SW480 (cell line): ENCODE measurements around the gene DYRK3.

Source experiments
- DNase-seq: peaks from one replicate; pipeline ENCODE4 v3.0.0-alpha.2; 2016; ENCODE audit warnings: low spot score

DYRK3 gene

DNA sequence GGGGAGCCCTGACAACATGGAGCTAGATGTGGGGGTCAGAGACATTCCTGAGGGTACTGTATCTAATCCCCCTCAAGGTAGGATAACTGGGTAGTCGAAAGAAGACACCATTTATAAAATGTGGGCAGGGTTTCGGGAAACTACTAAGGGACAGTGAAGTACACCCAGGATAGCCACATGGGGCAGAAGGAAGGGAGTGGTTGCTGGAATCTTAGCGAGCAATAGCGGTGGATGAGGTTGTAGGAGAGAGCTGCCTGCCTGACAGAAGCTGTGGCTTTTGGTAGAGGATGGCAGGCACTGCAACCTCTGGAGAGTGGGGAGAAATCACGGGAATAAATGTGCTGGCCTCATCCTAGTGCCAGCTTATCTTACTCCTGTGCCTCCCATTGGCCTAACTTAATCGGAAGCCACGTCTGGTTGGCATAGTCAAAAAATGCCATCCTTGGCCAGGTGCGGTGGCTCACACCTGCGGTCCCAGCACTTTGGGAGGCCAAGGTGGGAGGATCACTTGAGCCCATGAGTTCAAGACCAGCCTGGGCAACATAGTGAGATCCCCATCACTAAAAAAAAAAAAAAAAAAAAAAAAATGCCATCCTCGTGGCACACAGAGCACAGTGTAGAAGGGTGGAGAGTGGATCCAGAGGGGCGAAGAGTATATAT is 26.0 kb downstream of the DYRK3 start:
- DNase-seq, result no peak

DNA sequence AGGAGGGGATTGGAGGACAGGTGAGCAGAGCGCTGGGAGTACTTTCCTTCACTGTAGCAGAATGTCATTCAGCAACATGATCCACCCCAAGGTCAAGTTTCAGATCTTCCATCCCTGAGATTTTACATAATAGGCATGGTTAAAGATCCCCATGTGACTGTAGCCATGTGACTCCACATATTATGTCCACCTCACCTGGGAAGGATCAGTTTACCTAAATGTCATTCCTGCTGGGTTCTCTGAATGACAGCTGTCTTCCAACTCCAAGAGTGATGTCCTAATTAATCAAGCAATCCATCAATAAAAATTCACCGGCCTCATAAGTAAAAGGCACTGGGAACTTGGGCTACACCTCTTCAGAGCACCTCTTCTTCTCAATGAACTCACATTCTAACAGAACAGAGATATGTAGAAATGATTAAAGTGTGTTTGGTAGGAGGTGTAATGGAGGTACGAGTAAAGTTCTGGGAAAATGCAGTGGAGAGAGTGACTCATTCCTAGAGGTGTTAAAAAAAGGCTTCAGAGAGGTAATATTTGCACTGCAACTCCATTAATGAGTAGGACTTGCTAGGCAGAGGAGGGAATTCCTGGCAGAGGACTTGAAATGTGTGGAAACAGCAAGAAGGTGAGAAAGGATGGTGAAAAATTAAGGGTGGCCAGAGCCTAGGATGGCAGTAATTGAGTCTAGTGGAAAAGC is 27.2 kb downstream of the DYRK3 start:
- DNase-seq, result no peak

GRCh38 chr1:206663362-206663761 is 28.0 kb downstream of the DYRK3 start:
- no peak for DNase-seq

DNA sequence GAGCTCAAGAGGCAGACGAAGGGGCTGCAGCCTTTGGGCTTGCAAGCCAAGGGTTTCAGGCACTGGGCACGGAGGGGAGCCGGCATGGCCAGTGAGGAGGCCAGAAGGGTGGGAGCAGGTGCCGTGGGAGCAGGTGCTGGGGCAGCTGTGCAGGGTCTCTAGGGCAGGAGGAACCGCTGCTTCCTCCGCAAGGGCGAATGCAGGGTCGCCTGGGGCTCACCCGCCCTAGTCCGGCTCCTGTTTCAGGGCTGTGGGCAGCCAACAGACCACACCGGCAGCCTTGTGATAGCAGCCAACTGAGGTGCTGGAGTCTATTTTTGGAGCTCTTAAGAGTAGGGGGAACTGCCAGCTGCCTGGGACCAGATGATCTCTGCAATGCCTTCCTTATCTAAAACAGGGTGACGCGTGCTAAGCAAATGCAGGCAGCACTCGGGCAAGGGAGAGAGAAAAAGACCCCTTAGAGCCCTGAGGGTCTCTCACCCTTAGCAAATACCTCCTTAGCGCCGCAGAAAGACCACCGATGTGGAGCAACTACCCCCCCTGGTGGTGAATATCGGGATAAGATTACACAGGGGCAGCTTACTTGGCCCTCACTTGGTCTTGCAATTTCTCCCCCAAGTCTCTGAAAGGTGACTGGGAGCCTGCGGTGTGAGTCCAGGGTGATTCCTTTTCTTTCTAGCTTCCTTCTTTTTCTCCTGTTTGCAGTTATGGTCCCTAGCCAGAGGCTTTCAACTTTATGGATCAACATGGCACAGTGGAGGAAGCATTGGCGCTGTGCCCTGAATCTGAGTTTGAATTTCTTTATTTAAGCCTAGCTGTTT is 28.7 kb downstream of the DYRK3 start:
- DNase-seq, result peak; percentile 33

DNA sequence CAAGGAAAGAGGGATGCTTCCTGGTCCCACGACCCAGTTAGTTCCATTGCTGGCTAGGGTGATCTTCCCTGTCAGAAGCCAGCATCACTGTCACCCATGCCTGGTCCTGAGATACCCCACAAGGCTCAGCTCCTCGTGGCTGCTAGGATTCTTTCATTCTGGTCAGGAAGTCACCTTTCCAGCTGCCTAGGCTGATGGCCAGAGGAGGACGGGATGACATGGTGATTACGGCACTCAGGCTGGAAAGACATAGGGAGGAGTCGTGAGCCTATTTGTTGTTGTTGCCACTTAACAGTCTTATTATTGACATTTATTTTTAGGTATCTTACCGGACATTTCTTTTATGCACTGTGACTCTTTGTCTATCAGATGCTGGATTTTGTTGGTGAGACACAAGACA is 29.4 kb downstream of the DYRK3 start:
- DNase-seq, result no peak

GRCh38 chr1:206666031-206666561 is 30.8 kb downstream of the DYRK3 start:
- DNase-seq, result no peak

DNA sequence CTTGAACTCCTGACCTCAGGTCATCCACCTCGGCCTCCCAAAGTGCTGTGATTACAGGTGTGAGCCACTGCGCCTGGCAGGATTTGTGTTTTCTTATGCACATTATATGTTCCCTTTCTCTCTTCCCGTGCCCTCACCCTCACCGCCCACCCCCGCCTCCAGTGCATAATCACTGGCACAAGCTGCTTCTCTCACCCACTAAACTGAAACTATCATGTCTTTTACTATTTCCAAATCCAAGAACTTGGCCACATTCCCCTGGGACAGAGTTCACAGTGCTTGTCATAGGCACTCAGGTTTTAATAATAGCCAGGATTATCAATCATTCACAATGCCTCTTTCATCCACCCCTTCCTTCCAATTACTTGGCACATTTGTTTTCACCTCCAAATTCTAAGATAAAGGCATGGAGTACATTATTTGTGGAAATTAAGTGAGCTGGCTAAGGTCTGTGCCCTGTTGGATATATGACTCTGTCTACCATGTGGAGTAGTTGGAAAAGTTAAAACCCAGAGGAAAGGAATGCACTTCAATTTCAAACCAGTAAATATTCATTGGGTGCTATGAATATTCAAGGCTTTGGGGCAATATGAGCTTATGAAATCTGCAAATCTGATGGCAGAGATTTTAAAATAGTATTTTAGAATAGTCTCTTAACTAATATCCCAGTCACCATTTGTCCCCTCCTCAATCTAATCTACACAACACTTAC is 31.8 kb downstream of the DYRK3 start:
- no peak for DNase-seq

DNA sequence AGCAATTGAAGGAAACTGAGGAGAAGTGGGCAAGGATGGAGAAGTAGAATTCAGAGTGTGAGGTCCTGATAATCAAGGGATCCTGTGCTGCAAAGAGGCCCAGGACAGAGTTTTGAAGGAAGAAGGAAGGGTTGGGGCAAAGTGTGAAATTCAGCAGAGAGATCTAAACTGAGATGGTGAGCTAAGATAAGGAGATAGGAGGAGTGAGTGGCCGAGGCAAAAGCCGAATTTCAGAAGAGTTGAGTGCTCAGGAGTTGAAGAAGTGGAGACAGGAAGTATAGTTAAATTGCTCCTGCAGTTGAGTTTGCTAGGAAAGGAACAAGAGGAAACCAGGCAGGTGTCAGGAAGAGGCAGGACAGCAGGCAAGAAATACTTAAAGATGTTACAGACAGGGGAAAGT is 33.0 kb downstream of the DYRK3 start:
- DNase-seq, result no peak

DNA sequence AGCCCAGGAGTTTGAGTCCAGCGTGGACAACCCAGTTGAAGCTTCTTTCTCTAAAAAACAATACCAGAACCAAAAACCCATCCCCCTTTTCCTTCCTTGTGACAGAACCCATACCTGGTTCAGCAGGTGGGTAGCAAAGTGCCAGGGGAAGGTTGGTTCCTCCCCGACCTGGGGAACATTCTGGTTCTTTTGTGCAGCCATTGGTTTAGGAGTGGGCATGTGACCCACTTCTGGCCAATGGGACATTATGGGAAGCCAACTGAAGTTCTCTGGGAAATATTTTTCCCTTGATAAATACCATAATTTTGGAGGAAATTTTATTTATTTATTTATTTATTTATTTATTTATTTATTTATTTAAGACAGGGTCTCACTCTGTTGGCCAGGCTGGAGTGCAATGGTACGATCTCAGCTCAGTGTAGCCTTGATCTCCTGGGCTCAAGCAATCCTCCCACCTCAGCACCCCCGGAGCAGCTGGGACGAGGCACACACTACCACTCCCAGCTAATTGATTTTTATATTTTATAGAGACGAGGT is 33.6 kb downstream of the DYRK3 start:
- DNase-seq, result no peak

DNA sequence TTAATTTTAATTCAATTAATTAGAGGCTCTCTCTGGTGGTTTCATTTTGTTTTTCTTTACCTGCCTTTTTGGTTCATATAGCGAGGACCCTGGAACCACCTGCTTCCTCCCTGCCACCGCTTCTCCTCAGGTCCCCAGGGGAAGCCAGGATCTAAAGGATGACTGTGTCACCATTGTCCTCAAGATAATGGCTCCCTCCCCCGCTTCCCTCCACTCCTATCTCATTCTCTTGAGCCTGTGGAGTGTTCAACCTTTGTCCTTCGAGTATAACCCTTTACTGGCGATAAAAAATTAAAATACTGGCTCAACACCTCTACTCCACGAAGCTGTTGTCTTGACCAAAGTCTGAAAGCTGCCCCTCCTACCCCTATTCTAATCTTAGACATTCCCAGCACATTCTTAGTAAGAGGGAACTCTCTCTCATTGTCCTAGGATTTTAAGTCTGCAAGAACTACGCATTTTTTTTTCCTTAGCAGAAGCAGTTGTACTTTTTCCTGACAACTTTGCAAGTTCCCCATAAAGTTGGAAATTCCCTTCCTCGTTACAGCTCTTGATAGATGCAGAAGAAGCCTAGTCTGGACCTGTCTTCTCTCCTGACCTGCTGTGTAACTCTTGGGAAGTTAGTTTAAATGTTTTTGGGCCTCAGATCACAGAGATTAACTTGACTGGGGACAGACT is 36.8 kb downstream of the DYRK3 start:
- DNase-seq, result no peak

DNA sequence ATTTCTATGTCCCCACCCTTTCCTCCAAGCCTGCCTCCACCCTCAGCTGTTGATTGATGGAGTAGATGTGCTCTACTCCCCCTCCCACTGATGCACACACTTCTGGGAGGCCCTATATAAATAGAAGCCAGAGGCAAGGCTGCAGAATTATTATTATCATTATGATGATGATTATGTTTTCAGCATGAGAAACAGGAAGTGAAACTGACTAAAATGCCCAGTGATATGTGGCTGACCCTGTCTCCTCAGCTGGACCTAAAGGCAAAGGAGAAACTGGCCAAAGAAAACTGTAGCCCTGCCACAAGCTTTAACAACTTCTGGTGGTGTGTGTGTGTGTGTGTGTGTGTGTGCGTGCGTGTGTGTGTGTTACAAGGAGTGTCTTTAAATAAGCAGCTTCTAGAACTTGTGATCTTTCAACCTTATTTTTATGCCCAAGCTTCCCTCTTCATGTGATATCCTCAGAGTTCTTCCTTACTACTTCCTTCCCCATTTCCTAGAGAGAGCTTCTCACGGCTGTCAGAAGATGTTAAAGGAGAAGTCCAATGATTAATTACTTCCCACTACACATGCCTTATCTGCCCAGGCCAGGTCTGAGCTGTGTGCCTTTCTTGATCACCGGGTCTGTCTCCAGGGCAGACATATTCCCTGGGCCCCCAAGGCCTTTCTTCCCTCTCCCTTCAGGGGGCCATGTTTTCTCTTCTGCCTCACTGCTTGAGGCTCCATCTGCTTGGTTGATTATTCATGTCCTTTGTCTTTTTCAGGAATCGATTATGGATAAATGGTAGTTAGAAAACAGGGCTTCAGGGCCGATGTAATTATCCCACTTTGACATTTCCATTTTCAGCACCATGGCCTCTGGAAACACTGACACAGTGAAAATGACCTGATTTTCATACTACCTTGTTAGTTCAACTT is 37.8 kb downstream of the DYRK3 start:
- DNase-seq, result no peak

- no peak for DNase-seq
These were observed 38.9 kb downstream of the DYRK3 start for GRCh38 chr1:206674236-206674635.

DNA sequence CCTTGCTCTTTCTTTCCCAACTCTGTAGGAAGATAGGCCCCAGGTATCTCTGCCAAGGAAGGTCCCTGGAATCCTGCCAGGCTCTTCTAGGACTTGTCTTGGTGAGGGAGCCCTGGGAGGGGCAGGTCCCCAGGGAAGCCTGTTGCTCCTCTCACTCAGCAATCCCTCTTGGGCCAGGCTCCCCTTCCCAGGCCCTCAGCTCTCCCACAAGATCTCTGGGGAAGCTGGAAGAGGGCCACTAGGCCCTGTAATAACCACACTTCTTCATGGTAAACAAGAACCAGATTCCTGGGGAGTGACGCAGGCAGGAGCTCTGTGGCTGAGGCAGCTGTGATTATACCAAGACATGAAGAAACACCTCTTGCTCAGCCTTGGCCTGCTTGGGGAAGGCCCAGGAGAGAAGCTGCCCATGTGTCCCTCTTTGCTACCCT is 39.4 kb downstream of the DYRK3 start:
- DNase-seq, result no peak

DNA sequence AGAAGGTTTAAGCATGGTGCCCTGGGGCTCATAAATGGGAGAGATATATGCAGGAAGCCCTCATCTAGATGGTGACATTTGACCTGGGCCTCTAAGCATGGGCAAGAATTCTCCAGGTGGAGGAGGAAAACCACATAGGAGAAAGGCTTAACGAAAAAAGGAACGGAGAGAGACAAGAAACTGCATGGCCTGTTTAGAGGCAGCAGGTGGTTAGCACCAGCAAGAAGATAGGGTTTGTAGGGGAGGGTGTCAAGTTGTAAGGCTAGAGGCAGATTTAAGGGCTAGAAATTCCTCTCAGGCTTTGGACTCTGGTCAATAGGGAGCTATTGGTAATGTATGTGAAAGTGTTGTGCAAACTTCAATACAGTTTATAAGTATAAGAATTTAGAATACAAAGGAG is 41.2 kb downstream of the DYRK3 start:
- no peak for DNase-seq

GRCh38 chr1:206678490-206678889 is 43.2 kb downstream of the DYRK3 start:
- no peak for DNase-seq

DNA sequence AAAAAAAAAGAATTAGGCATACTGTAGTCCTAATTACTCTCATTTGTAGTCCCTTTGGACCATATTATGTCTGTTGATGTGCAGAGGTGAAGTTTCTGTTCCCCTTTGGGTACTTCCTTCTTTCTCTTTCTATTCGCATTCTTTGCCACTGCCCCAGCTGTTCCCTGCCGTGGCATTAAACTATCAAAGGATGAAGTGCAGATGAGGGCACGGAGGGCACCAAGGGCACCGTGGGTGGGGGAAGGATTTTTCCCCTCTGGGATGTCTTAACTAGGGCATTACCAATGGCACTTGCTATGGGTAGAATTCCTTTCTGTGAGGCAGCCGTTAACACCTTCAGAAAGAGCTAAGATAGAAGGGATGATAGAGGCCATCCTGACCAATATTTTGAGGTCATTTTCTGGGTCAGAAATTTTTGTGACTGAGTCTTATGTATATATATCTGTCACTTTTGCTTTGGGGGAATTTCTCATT is 44.4 kb downstream of the DYRK3 start:
- no peak for DNase-seq

- DNase-seq, result no peak
These were observed 44.9 kb downstream of the DYRK3 start for GRCh38 chr1:206680279-206680678.

- DNase-seq, result no peak
These were observed 46.0 kb downstream of the DYRK3 start for GRCh38 chr1:206681359-206681758.

DNA sequence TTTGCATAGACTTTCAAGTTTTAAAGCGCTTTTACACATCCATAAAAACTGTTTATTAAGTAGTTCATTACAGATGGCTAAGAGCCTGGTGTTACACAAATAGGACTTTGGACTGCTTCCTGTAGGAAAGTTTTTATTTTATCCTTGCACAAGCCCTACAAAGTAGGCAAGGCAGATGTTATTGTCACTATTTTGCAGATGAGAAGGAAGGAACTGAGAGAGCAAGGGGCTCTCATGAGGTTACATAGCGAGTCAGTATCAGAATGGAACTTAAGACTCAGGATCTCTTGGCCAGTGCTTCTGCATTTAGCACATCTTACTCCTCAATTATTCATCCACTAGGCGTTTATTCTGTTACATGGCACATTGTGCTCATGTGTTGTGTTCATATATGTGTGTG is 46.8 kb downstream of the DYRK3 start:
- DNase-seq, result no peak

- DNase-seq, result no peak
These were observed 48.0 kb downstream of the DYRK3 start for GRCh38 chr1:206683313-206683712.
